Fibroblast of skin of back (primary cell): Measurements from ENCODE around the gene REEP6.
"Not testable (repeated sequence)": the region's sequence is repeated elsewhere in the genome, so short reads cannot be mapped to it uniquely, and the experiment has no call there.

Experiments used
- DNase-seq: peaks from one replicate; pipeline ENCODE4 v3.0.0-alpha.2; 2013

REEP6 gene

DNA sequence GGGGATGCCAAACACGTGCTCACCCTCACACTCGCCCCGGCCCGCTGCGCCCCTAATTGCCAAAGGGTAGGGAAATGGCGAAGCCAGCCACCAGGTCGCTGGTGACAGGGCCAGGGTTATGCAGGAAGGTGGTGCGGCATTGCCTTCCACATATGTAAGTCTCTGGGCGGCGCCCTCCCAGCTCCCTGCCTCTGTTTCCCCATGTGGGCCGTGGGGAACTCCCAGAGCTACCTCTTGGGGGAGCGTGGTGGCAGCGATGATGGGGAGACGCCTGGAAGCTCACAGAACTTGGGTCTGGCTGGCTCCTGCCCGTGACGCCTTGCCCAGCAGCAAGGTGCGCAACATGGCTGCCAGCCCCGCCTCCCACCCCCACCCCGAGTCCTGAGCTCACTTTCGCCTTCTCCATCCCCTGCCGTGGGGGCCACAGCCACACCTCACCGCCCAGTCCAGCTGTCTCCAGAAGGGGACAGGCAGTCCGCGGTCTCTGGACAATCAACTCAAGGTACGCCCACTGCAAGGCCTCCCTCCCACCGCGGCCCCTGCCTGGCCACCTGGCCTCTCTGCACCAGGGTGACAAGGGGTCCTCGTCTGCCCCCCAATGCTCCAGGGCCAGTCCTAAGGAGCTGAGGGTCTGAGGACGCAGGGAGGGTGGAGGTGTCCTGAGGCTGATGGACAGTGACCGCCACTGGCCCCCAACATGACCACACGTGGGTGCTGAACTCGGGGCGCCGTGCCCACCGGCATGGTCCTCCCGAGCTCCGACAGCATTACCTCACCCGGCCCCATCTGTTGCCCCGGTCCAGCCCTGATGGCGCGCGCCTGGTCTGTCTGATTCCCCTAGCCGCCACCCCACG is 18.5 kb upstream of the REEP6 start:
- no peak for DNase-seq

DNA sequence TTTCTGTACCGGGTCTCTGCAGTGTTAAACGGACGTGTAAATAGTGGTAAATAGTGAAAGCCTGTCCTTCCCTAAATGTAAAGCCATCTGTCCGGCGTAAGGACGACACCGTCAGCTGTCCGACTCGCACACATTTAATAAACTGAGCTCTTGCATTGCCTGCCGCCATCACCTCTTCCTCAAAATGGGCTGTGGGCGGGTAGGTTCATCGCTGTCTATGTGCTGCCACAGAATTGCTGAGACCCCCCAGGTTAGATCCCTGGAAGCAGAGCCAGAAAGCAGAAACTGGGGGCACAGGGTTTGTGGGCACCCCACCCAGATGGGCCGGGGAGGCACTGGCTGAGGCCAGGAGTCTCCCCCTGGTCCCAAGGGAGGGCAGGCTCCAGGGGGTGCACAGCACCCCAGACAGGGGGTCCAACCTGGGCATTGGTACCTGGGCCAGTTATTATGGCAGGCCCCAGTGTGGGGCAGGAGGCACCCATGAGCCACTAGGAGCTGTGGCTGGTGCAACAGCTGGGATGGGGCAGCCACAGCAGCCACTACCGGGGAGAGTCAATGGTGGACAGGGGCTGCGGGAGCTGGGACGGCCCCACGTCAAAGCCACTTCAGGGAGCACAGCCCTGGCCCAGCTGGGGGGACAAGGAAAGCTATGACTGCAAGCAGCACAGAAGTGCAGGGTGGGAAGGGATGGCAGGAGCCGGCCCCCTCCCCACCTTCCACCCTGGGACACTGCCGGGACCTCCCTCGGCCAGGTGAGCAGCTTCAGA is 17.7 kb upstream of the REEP6 start:
- DNase-seq: no peak

DNA sequence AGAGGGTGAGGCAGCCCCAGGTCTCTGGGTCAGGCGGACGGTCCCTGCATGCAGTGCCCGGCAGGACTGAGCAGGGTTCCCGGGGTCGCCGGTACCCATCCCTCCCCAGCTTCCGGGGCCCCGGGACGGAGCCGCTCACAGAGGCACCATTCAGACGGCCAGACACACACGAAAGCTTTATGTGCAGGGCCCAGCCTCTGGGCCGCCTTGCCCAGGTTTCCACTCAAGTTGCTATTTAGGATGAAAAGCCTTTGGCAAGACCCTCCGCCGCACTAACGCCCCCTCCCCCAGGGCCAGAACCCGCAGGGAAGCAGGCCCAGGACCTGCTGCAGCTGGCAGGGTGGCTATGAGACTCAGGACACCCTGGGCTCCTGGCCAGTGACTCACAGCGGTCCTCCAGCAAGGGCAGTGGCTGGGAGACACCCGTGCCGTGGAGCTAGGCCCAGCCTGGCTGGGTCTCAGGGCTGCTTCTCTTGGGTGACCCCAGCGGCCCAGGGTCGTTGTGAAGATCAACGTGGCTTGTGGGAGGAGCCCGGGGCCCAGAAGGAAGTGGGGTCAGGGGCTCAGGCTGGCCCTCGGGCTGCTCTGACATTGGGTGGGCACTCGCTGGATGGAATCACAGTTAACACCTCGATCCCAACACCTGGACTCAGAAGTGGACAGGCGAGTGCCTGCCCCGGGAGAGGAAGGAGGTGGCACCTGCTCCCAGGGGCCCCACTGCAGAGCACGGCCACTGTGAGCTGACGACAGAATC is 16.8 kb upstream of the REEP6 start:
- no peak for DNase-seq

DNA sequence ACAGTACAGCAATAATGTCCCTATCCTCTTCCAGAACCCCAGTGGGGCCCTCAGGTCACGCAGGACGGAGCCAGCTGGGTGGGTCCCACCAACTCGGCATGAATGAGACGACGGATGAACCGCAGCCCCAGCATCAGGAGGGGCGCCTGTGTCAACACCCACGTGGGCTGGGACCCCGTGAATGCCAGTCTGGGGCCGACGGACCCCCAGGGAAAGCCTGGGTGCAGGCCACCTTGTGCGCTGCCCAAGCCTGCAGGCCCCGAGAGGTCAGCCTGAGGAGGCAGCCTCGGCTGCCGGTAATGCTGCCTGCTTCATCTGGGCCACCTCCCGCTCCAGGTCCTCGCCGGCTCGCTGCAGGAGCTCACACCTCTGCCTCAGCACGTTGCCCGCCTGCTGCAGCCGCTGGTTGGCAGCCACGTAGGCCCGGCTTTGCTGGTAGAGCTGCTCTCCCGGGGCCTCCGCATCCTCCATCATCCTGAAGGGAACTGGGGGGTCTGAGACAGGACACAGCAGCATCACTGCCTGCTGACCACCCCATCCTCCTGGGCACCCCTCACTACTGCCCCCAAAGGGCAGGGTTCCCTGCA is 16.1 kb upstream of the REEP6 start:
- no peak for DNase-seq

DNA sequence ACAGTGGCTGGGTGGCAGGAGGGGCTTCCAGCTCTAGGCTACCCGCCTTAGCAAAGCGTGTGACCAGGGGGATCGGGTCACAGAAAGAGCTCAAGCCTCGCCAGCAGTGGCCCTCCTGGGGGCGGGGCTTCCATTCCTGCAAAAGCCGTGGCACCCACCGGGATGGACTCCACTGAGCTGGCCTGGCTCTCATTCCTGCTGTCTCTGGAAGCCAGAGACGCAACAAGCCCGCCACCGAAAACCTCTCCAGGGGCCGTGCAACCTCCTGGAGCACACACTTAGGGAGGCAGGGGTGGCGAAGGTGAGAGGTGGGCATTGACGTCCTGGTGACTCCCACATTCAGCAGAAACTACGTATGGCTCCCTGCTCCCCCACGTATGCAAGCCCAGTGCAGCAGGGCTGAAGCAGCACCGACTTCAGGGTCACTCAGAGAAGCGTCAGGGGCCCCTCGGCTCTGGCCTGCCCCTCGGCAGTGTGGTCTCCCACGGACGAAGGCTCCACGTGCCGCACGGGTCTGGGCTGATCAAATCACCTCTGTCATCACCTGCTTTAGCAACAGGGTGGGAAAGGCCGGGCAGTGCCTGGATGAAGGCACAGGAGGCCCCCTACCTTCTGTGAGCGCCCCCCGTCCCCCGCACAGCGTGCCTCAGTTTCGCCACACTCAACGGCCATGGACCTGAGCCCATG is 15.1 kb upstream of the REEP6 start:
- no peak for DNase-seq

DNA sequence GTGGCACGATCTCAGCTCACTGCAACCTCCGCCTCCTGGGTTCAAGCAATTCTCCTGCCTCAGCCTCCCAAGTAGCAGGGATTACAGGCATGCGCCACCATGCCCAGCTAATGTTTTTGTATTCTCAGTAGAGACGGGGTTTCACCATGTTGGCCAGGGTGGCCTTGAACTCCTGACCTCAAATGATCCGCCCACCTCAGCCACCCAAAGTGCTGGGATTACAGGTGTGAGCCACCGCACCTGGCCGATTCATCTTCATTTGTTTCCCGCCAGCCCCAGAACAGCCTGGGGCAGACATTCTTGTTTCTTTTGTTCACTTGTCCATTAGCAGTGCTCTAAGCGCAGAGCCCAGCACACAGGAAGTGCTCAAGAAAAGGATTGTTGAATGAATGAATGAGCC is 13.9 kb upstream of the REEP6 start:
- DNase-seq: not testable (repeated sequence)

DNA sequence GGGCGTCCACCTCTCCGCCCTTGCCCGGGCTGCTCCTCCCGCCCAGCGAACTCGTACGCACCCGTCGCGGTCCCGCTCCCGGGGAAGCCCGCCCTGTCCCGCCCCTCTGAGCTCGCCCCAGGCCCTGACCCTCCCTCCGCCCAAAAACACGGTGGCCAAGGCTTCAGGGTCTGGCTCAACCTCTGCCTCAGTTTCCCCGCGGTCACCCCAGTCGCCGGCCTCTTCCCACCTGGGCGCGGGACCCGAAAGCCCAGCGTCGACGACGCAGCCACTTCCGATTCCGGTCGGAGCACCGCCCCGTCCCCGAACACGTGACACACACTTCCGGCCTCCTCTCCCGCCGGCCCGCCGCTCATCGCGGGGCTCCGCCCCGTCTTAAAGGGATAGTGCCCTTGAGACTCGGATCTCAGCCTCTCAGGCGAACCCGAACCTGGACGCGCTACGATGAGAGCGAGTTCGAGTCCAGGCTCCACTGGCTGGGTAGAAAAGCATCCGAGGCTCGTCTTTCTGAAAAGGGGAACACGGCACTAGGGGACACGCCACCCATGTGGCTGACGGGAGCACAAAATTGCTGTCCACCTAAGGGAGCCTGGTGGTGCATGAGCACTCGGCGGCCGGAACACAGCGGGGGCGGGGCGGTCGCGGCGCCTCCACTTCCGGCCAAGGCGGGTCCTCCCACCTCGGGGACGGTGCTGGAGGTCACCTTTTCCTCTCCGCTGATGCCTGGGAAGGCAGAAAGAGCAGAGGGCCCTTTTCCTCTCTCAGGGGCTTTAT is 11.9 kb upstream of the REEP6 start, which contains the start of gene C19orf25:
TSS of gene C19orf25 (minus strand) at position 282 of the 774 bp plus-strand sequence. CDS start 312 bp downstream, outside the sequence.
- peak; percentile 94 for DNase-seq

DNA sequence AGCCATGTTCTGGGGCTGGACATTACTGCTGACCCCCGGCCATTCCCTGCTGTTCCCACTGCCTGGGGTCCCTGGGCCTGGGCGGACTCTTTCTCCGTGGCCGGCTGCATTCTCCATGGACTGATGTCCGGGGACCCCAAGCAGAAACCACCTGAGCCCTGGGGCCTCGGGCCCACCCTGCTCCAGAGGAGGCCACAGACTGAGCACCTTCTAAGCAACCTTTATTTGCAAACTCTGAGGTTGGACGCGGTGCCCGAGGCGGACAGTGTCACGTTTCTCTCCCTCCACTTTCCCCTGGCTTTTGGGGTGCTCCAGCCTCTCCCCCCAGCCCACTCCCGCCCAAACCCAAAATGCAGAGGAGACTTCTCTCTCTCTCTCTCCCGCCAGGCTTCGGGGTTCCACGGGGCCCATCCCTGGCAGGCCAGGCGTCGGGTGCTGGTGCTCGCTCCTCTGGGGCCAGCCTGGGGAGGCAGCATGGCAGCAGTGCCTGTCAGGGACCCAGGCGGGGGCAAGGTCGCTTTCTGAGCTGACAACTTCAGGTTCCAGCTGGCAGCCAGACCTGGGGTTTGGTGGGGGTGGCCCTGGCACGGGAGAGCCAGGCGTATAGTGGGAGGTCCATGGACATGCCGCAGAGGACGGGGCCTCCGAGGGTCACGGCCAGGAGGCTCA is 9.6 kb upstream of the REEP6 start:
- no peak for DNase-seq

DNA sequence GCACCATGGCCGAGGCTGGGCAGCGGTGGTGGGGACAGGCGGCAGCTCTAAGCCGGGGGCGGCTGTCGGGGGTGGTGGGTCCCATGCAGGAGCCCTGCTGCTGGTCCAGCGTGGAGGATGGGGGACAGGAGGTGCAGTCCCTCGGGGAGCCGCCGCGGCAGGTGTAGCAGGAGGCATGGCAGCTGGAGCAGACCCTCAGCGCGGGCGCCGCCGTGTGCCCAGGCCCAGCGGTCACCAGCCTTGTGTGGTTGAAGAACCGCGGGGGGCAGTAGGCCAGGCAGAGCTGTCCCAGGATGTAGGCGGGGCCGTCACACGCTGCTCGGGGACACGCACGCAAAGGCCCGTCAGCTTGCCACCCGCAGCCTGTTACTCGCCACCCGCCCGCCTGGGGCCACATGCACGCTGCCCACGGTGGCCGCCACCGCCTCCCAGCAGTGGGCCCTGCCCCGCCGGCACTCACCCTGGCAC is 9.1 kb upstream of the REEP6 start:
- DNase-seq: no peak

DNA sequence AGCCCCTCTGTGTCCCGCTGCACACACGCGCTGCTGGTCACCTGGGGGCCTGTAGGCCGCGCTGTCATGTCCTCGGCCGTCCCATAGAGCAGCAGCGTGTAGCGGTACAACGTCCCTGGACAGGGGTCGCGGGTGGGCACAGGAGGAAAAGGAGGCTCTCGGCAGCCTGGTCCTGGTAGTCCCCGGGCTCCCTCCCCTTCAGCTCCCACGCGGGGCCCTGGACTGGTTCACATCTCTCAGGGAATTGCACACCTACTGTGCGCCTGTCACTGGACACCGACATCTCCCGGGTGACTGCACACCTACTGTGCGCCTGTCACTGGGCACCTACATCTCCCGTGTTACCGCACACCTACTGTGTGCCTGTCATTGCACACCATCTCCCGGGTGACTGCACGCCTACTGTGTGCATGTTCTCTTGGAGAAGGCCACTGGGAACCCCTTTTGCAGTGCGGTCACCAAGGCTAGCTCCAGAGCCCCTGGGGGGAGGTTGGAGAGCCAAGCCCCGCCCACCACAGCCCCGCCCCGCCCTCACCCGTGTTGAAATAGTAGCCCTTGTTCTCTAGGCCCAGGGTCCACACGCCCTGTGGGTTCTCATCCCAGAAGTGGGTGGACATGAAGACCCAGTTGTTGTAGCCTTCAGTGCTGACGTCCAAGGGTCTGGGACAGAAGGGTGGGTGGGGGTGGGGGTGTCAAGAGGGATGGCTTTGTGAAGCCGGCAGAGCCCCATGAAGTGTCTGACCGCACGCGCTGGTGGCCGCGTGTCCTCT is 8.4 kb upstream of the REEP6 start:
- DNase-seq: no peak

DNA sequence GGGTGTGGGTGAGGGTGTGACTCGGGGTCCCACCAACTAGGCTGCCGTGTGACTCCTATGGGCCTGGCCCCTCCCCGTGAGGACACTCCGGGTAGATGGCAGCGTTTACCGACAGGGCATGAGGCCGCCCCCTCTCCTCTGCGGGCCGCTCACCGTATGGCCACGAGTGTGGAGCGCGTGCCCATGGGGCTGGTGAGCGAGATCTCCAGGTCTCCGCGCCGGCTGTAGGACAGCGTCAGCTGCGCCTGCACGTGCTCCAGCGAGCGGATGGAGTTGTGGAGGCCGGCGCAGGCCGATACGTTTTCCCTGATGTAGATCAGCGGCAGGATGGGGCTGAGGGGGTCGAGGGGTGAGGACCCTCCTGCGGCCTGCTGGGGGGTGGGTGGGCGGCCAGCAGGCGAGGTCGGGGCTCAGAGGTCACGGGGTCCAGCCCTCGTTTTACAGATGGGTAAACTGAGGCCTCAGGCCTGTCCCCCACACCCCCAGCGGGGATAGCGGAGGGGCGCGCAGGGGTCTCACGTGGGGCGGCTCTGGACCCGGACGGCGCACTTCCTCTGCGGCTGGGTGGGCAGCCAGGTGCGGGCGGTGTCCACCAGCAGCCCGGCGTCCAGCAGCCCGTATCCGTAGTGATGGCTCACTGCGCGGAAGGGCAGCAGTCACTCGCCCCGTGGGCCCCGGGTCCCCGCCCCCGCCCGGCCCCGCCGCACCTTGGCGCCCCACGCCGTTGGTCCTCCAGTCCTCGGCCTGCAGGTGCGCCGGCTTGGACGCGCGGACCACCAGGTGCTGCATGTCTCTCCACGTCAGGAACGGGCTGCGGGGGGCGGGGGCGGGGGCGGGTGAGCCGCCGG is 7.6 kb upstream of the REEP6 start:
- DNase-seq: no peak

DNA sequence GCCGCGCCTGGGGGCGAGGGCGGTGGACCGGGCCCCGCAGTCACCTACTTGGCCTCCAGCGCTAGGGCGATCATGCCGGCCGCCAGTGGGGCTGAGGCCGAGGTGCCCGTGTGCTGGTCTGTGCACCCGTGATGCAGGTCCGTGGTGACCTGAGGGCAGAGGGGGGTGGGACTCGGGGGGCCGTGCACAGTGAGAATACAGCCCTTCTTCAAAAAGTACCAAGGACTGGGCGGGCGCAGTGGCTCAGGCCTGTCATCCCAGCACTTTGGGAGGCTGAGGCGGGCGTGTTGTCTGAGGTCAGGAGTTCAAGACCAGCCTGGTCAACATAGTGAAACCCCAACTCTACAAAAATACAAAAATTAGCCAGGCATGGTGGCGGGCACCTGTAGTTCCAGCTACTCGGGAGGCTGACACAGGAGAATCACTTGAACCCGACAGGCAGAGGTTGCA is 7.0 kb upstream of the REEP6 start:
- no peak for DNase-seq

DNA sequence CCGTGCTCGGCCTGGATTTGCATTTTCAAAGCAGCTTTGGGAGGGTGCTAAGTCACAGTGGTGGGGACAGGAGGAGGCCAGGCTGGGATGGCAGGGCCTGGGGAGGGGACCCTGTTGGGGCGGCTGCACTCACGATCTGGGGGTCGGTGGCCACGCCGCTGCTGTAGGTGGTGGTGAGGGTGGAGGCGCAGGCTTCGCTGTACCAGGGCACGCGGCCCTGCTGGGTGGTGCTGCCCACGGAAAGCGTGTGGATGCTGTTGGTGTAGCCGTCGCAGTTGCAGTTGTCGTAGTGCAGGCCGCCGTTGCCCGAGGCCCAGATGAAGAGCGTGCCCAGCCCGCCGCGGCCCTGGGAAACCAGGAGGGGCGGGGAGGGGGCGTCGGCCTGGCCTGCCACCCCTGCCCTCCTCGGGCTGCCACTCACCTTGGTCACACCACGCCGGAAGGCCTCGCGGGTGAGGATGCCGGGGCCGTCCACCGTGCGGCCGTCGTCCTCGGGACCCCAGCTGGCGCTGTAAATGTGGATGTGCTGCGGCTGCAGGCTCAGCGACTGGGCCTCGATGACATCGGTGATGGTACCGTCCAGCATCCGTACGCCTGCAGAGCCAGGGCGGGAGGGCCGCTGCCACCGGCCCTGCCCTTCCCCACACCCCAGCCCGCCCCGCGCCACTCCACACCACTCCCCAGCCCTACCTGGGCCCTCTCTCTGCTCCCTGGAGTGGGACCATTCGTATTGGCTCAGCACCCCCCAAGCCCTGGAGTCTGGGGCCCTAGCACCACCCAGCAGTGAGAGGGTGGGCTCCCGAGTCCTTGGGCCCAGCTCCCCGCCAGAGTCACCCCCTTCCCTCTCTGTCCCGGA is 4.0 kb upstream of the REEP6 start:
- DNase-seq: no peak

DNA sequence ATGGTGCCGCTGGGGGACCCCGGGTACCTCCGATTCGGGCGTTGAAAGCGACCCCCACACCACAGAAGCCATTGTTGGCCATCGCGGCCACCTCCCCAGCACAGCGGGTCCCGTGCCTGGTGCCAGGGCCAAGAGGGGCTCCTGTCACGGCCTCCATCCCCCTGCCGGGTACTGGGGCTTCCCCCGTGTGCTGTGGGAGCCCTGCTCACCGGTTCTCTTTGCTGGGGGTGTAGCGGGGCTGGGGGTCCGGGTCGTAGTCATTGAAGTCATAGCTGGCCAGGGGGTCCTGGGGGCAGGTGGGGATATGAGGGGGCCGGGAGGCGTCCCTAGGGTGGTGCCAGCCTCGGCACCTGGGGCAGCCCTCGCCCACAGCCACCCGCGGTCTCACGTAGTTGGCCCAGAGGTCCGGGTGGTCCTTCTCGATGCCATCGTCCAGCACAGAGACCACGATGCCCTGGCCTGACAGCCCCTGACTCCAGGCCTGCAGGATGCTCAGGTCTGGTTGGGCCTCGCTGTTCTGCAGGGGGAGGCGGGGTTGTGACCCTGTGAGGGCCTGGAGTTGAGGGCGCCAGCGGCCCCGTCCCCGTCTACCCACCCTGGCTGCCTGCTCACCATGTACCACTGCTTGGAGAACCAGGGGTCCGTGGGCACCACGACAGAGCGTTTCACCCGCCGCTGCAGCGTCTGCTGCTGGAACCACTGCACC is 3.3 kb upstream of the REEP6 start:
- DNase-seq: no peak

DNA sequence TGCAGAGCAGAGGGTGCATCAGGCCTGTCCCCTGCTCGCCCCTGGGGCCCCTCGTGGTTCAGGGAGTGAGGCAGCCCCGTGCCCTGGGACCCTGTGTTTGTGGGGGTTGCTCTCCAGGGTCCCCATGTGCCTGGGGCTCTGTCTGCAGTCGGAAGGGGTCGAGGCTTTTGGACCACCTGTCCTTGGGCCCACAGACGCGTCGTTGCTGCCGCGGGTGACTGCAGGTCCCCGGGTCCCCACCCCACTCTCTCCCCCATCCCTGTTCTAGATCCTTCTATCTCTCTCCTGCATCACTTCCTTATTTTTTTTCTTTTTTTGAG is 2.7 kb upstream of the REEP6 start:
- no peak for DNase-seq

DNA sequence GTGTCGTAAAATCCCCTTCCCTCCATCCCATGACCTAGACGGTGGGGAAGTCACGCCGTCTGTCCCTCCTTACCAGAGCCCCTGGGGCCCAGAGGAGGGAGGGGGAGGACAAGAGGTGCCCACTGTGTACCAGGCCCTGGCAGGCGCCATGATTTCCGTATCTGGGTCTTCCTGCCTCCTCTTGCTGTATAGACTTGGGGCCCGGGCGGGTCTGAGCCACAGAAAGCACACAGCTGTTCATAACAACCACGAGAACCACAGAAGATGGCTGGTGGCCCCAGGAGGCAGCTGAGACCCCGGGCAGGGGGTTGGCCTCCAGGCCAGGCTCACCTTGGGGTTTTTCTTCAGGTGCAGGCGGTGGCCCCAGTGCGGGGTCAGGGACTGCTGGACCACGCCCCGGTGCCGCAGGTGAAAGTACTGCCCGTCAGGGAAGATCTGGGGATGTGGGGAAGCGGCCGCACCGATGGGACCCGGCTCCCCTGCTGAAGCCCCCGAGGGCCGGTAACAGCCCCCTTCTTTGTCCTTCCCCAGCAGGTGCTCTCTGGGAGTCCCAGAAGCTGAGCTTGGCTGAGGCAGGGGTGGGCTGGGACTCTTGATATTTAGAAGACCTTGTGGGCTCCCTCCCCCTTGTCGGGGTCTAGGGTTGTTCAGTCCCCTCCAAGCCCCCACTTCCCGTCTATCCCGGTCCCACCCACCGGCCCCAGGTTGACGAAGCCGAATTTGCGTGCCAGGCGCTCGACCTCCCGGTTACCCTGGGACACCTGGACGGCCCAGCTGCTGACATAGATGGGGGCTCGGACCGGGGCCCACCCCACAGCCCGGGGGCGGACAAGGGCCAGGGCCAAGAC is 1.3 kb upstream of the REEP6 start:
- no peak for DNase-seq
